ENCODE results near the gene HCAR2. TPM values are rescaled to one million over a fixed set of nuclear protein-coding genes. Genes with fewer than 3 reads are reported as not detected.
"Not testable (repeated sequence)": the region's sequence is repeated elsewhere in the genome, so short reads cannot be mapped to it uniquely, and the experiment has no call there.

HCAR2 gene
- total RNA-seq, 2 experiments from 2014 or later, result not detected

- H3K4me3 Mint-ChIP-seq, result no peak overlapping the region
- H3K9me3 Mint-ChIP-seq, result no peaks in the 10 kb centered on the region
- POLR2A ChIA-PET, result no interaction called here
- ATAC-seq (ENCODE audit: low read depth) (no peak), DNase-seq (no peak)
- no peaks in the 10 kb centered on the region for H3K36me3 Mint-ChIP-seq
- peaks cover 2% of the 10 kb centered on the region for H3K27me3 Mint-ChIP-seq
- no peak overlapping the region for H3K27ac Mint-ChIP-seq
- no peaks in the 10 kb centered on the region for H3K4me1 Mint-ChIP-seq
These were observed 34.9 kb downstream of the HCAR2 start for GRCh38 chr12:122668268-122668667.

GRCh38 chr12:122665759-122666158 is 37.4 kb downstream of the HCAR2 start:
- DNase-seq (no peak), ATAC-seq (ENCODE audit: low read depth) (no peak)
- Mint-ChIP-seq H3K27ac (no peak overlapping the region), H3K36me3 (no peaks in the 10 kb centered on the region), H3K27me3 (peaks cover under 1% of the 10 kb centered on the region), H3K9me3 (no peaks in the 10 kb centered on the region), H3K4me1 (no peaks in the 10 kb centered on the region), H3K4me3 (no peak overlapping the region)
- POLR2A ChIA-PET, result interaction anchor here (0.5 kb wide), 1 partner anchor 534 kb away, joined by 3 read pairs; no protein-coding TSS in a partner anchor

GRCh38 chr12:122665349-122665748 is 37.8 kb downstream of the HCAR2 start:
- POLR2A ChIA-PET, result interaction anchor here (0.5 kb wide), 1 partner anchor 533 kb away, joined by 3 read pairs; no protein-coding TSS in a partner anchor

GRCh38 chr12:122661938-122662337 is 41.2 kb downstream of the HCAR2 start:
- no peaks in the 10 kb centered on the region for H3K27me3 Mint-ChIP-seq
- H3K4me3 Mint-ChIP-seq, result no peak overlapping the region
- H3K9me3 Mint-ChIP-seq, result no peaks in the 10 kb centered on the region
- no peak overlapping the region for H3K27ac Mint-ChIP-seq
- DNase-seq (no peak), ATAC-seq (ENCODE audit: low read depth) (no peak)
- no peaks in the 10 kb centered on the region for H3K36me3 Mint-ChIP-seq
- H3K4me1 Mint-ChIP-seq, result no peaks in the 10 kb centered on the region
- POLR2A ChIA-PET, result no interaction called here

More at GRCh38 chr12:122665349-122665748, 37.8 kb downstream of the HCAR2 start:
- H3K4me1 Mint-ChIP-seq, result no peaks in the 10 kb centered on the region
- no peak for DNase-seq
- H3K4me3 Mint-ChIP-seq, result no peak overlapping the region
- no peaks in the 10 kb centered on the region for H3K36me3 Mint-ChIP-seq
- no peaks in the 10 kb centered on the region for H3K9me3 Mint-ChIP-seq
- H3K27ac Mint-ChIP-seq, result no peak overlapping the region
- ATAC-seq (ENCODE audit: low read depth), result no peak
- no peaks in the 10 kb centered on the region for H3K27me3 Mint-ChIP-seq

- Mint-ChIP-seq H3K27ac (no peak overlapping the region), H3K9me3 (no peaks in the 10 kb centered on the region), H3K36me3 (no peaks in the 10 kb centered on the region), H3K4me1 (no peaks in the 10 kb centered on the region), H3K4me3 (no peak overlapping the region), H3K27me3 (no peaks in the 10 kb centered on the region)
- DNase-seq (no peak), ATAC-seq (ENCODE audit: low read depth) (no peak)
- POLR2A ChIA-PET, result no interaction called here
These were observed 41.9 kb downstream of the HCAR2 start for GRCh38 chr12:122661246-122661645.

- Mint-ChIP-seq H3K27me3 (no peaks in the 10 kb centered on the region), H3K4me3 (no peak overlapping the region), H3K27ac (no peak overlapping the region), H3K36me3 (no peaks in the 10 kb centered on the region), H3K9me3 (no peaks in the 10 kb centered on the region), H3K4me1 (no peaks in the 10 kb centered on the region)
- ATAC-seq (ENCODE audit: low read depth) (no peak), DNase-seq (no peak)
- POLR2A ChIA-PET, result no interaction called here
These were observed 43.6 kb downstream of the HCAR2 start for GRCh38 chr12:122659579-122659978.

GRCh38 chr12:122656298-122656697 is 46.9 kb downstream of the HCAR2 start:
- ATAC-seq (ENCODE audit: low read depth), result no peak
- Mint-ChIP-seq H3K4me1 (no peaks in the 10 kb centered on the region), H3K4me3 (no peak overlapping the region), H3K36me3 (no peaks in the 10 kb centered on the region), H3K9me3 (no peaks in the 10 kb centered on the region), H3K27me3 (no peaks in the 10 kb centered on the region), H3K27ac (no peak overlapping the region)
- DNase-seq, result no peak
- POLR2A ChIA-PET, result no interaction called here

GRCh38 chr12:122653291-122653690 is 49.9 kb downstream of the HCAR2 start:
- POLR2A ChIA-PET; H3K27me3 Mint-ChIP-seq; ATAC-seq (ENCODE audit: low read depth); DNase-seq; H3K9me3 Mint-ChIP-seq; H3K27ac Mint-ChIP-seq; H3K4me3 Mint-ChIP-seq; H3K4me1 Mint-ChIP-seq; H3K36me3 Mint-ChIP-seq: not testable (repeated sequence)

- DNase-seq, result no peak
- H3K4me1 Mint-ChIP-seq, result peaks cover 9% of the 10 kb centered on the region
- H3K4me3 Mint-ChIP-seq, result no peak overlapping the region
- no peaks in the 10 kb centered on the region for H3K9me3 Mint-ChIP-seq
- no peak overlapping the region for H3K27ac Mint-ChIP-seq
- no peaks in the 10 kb centered on the region for H3K27me3 Mint-ChIP-seq
- ATAC-seq (ENCODE audit: low read depth), result no peak
- POLR2A ChIA-PET, result no interaction called here
- peaks cover 6% of the 10 kb centered on the region for H3K36me3 Mint-ChIP-seq
These were observed 51.5 kb downstream of the HCAR2 start for GRCh38 chr12:122651520-122652224.

Other genes starting within 250 kb of the HCAR2 start
- 10 to 100 TPM; 44.8 to 45.3 TPM for gene ZCCHC8, start 202.4 kb downstream of the HCAR2 start, total RNA-seq
- gene RSRC2, start 176.4 kb downstream of the HCAR2 start, total RNA-seq, result 100 to 1,000 TPM; 108 to 115 TPM
- gene KNTC1, start 176.1 kb downstream of the HCAR2 start, total RNA-seq, result 100 to 1,000 TPM; 125 to 130 TPM
- not detected for gene HCAR3, start 13.5 kb upstream of the HCAR2 start, total RNA-seq
- under 1 TPM; 0.08 to 0.17 TPM for gene HCAR1, start 27.5 kb upstream of the HCAR2 start, total RNA-seq
- 10 to 100 TPM; 51.7 to 53.5 TPM for gene DENR, start 49.5 kb upstream of the HCAR2 start, total RNA-seq
- gene CCDC62, start 71.2 kb upstream of the HCAR2 start, total RNA-seq, result under 1 TPM; 0.58 to 0.62 TPM
- gene HIP1R, start 132.1 kb upstream of the HCAR2 start, total RNA-seq, result 10 to 100 TPM; 54.7 to 57.8 TPM
- 10 to 100 TPM; 33.4 to 36.8 TPM for gene VPS37B, start 192.8 kb upstream of the HCAR2 start, total RNA-seq